Transverse colon (tissue), 4 donors: ENCODE measurements around the gene NMUR2.

Experiments
- POLR2AphosphoS5 ChIP-seq, 3 donors: sonication (generic); formaldehyde crosslinking; IDR thresholded peaks; one replicate each; pipeline ENCODE4 v1.6.1; 2016; ENCODE audit warnings: antibody characterized with exemption in 3 of 3
- TF ChIP-seq, protein P1 (sequence below), 5 experiments: fragments of 200-600 bp in 3 of 5; fragments of 450-650 bp in 2 of 5; sonication (generic) in 3 of 5; IDR thresholded peaks; 1 replicate in 2 of 5; 2 replicates in 3 of 5; pipeline ENCODE4 v1.5.1; 2016 to 2017; ENCODE audit warnings: antibody characterized with exemption in 5 of 5, inconsistent platforms in 3 of 5, mild to moderate bottlenecking in 2 of 5, moderate library complexity in 1 of 5

DNA sequence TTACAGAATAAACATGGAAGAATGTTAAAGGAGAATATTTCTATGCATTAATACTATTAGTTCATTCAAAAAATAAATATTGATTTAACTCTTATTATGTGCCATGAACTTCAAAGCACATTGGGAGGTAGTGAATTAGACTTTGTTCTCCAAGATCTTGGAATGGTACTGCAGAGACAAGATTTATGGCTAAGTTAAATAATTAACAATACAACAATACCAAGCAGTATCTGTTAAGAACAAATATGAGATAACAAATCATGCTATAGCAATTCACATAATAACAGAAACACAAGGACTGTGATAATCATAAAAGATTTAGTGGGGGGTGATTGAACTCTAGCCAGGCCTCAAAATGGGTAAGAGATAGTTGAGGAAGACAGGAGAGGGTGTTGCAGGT, 11.6 kb downstream of the NMUR2 start:
- TF ChIP-seq, protein P1, sequence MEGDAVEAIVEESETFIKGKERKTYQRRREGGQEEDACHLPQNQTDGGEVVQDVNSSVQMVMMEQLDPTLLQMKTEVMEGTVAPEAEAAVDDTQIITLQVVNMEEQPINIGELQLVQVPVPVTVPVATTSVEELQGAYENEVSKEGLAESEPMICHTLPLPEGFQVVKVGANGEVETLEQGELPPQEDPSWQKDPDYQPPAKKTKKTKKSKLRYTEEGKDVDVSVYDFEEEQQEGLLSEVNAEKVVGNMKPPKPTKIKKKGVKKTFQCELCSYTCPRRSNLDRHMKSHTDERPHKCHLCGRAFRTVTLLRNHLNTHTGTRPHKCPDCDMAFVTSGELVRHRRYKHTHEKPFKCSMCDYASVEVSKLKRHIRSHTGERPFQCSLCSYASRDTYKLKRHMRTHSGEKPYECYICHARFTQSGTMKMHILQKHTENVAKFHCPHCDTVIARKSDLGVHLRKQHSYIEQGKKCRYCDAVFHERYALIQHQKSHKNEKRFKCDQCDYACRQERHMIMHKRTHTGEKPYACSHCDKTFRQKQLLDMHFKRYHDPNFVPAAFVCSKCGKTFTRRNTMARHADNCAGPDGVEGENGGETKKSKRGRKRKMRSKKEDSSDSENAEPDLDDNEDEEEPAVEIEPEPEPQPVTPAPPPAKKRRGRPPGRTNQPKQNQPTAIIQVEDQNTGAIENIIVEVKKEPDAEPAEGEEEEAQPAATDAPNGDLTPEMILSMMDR (IDR thresholded peaks at IDR 0.05): no peak
- TF ChIP-seq POLR2AphosphoS5 (IDR thresholded peaks at IDR 0.05): no peak
